ENCODE data around the gene GLDC. TPM values are rescaled to one million over a fixed set of nuclear protein-coding genes. Genes with fewer than 3 reads are reported as not detected.

GLDC gene
- total RNA-seq, 1 donor from 2014 or later = 29.1 TPM

- no peak overlapping the region for H3K27ac Mint-ChIP-seq (ENCODE audit: unreplicated experiment)
These were observed 28.5 kb downstream of the GLDC start for GRCh38 chr9:6616951-6617602.

GRCh38 chr9:6614489-6614888, 31.0 kb downstream of the GLDC start:
- no peak for TF ChIP-seq CTCF (IDR thresholded peaks at IDR 0.05; ENCODE audit: unreplicated experiment)
- Mint-ChIP-seq H3K4me1 (ENCODE audit: unreplicated experiment) (no peaks in the 10 kb centered on the region), H3K4me3 (ENCODE audit: unreplicated experiment) (no peak overlapping the region), H3K27me3 (ENCODE audit: unreplicated experiment) (peaks cover 2% of the 10 kb centered on the region), H3K36me3 (ENCODE audit: low read depth, unreplicated experiment) (no peaks in the 10 kb centered on the region), H3K9me3 (ENCODE audit: unreplicated experiment) (no peaks in the 10 kb centered on the region), H3K27ac (ENCODE audit: unreplicated experiment) (no peak overlapping the region)
- DNase-seq (ENCODE audit: low spot score) = no peak

More at GRCh38 chr9:6616951-6617602, 28.5 kb downstream of the GLDC start:
- Mint-ChIP-seq H3K4me3 (ENCODE audit: unreplicated experiment) (no peak overlapping the region), H3K9me3 (ENCODE audit: unreplicated experiment) (no peaks in the 10 kb centered on the region), H3K27me3 (ENCODE audit: unreplicated experiment) (peaks cover 2% of the 10 kb centered on the region), H3K4me1 (ENCODE audit: unreplicated experiment) (no peaks in the 10 kb centered on the region), H3K36me3 (ENCODE audit: low read depth, unreplicated experiment) (peaks cover 4% of the 10 kb centered on the region)
- no peak for TF ChIP-seq CTCF (IDR thresholded peaks at IDR 0.05; ENCODE audit: unreplicated experiment)
- DNase-seq (ENCODE audit: low spot score) = no peak

- H3K9me3 Mint-ChIP-seq (ENCODE audit: unreplicated experiment) = no peaks in the 10 kb centered on the region
- TF ChIP-seq CTCF (IDR thresholded peaks at IDR 0.05; ENCODE audit: unreplicated experiment) = no peak
- H3K27ac Mint-ChIP-seq (ENCODE audit: unreplicated experiment) = no peak overlapping the region
- no peak overlapping the region for H3K4me3 Mint-ChIP-seq (ENCODE audit: unreplicated experiment)
- no peaks in the 10 kb centered on the region for H3K36me3 Mint-ChIP-seq (ENCODE audit: low read depth, unreplicated experiment)
- H3K27me3 Mint-ChIP-seq (ENCODE audit: unreplicated experiment) = no peaks in the 10 kb centered on the region
- DNase-seq (ENCODE audit: low spot score) = no peak
- no peaks in the 10 kb centered on the region for H3K4me1 Mint-ChIP-seq (ENCODE audit: unreplicated experiment)
These were observed 33.7 kb downstream of the GLDC start for GRCh38 chr9:6611865-6612264.

- TF ChIP-seq CTCF (IDR thresholded peaks at IDR 0.05; ENCODE audit: unreplicated experiment) = no peak
- H3K9me3 Mint-ChIP-seq (ENCODE audit: unreplicated experiment) = no peaks in the 10 kb centered on the region
- no peak overlapping the region for H3K27ac Mint-ChIP-seq (ENCODE audit: unreplicated experiment)
- DNase-seq (ENCODE audit: low spot score) = no peak
- H3K4me3 Mint-ChIP-seq (ENCODE audit: unreplicated experiment) = no peak overlapping the region
- no peaks in the 10 kb centered on the region for H3K36me3 Mint-ChIP-seq (ENCODE audit: low read depth, unreplicated experiment)
- H3K27me3 Mint-ChIP-seq (ENCODE audit: unreplicated experiment) = peaks cover 1% of the 10 kb centered on the region
- H3K4me1 Mint-ChIP-seq (ENCODE audit: unreplicated experiment) = peaks cover 5% of the 10 kb centered on the region
These were observed 35.5 kb downstream of the GLDC start for GRCh38 chr9:6610073-6610472.

GRCh38 chr9:6609497-6610016, 36.0 kb downstream of the GLDC start:
- Mint-ChIP-seq H3K9me3 (ENCODE audit: unreplicated experiment) (no peaks in the 10 kb centered on the region), H3K4me1 (ENCODE audit: unreplicated experiment) (peaks cover 9% of the 10 kb centered on the region), H3K36me3 (ENCODE audit: low read depth, unreplicated experiment) (no peaks in the 10 kb centered on the region), H3K4me3 (ENCODE audit: unreplicated experiment) (no peak overlapping the region), H3K27me3 (ENCODE audit: unreplicated experiment) (peaks cover 1% of the 10 kb centered on the region), H3K27ac (ENCODE audit: unreplicated experiment) (no peak overlapping the region)
- TF ChIP-seq CTCF (IDR thresholded peaks at IDR 0.05; ENCODE audit: unreplicated experiment) = no peak
- DNase-seq (ENCODE audit: low spot score) = no peak

All from endothelial cell (in vitro differentiated cells).